HuH-7 (cell line): ENCODE measurements around the gene AQP12A.
"Not testable (repeated sequence)": the region's sequence is repeated elsewhere in the genome, so short reads cannot be mapped to it uniquely, and the experiment has no call there.

Experiments
- DNase-seq: peaks from one replicate; pipeline ENCODE4 v3.0.0; 2011; ENCODE audit warnings: low spot score

Gene AQP12A

GRCh38 chr2:240687741-240688552 is 3.7 kb upstream of the AQP12A start:
- no peak for DNase-seq

DNA sequence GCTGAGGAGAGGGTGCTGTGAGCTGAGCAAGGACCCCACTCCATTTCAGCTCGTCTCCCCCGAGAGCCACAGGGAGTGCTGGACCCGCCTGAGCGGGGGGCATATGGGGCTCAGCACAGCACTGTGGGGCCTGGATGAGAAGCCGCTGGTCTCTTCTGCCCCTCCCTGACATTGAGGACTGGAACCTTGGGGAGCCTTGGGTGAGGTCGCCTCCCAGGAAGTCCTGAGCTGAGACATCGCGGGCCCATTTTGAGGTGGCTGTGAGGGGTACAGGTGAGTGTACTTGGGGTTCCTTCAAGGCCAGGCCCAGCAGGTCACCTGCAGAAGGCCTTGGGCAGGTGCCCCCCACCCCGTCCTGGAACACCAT is 3.1 kb upstream of the AQP12A start:
- DNase-seq: no peak

- no peak for DNase-seq
Observed at GRCh38 chr2:240689975-240690374, 1.7 kb upstream of the AQP12A start.

- DNase-seq: not testable (repeated sequence)
Observed at GRCh38 chr2:240690421-240691074, 1.1 kb upstream of the AQP12A start.

DNA sequence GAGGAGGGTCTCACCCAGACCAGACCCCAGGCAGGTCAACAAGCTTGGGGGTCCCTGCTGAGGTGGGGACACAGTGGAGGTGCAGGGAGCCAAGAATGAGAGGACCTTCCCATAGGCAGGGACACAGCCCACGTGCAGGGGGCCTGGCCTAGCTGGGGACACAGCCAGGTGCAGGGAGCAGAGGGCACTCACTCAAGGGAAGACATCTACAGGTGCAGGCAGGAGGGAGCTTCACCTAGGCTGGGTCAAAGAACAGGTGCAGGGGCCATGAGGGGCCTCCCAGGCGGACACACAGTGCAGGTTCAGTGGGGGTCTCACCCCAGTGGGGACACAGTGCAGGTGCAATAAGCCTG is 615 bp upstream of the AQP12A start:
- not testable (repeated sequence) for DNase-seq

DNA sequence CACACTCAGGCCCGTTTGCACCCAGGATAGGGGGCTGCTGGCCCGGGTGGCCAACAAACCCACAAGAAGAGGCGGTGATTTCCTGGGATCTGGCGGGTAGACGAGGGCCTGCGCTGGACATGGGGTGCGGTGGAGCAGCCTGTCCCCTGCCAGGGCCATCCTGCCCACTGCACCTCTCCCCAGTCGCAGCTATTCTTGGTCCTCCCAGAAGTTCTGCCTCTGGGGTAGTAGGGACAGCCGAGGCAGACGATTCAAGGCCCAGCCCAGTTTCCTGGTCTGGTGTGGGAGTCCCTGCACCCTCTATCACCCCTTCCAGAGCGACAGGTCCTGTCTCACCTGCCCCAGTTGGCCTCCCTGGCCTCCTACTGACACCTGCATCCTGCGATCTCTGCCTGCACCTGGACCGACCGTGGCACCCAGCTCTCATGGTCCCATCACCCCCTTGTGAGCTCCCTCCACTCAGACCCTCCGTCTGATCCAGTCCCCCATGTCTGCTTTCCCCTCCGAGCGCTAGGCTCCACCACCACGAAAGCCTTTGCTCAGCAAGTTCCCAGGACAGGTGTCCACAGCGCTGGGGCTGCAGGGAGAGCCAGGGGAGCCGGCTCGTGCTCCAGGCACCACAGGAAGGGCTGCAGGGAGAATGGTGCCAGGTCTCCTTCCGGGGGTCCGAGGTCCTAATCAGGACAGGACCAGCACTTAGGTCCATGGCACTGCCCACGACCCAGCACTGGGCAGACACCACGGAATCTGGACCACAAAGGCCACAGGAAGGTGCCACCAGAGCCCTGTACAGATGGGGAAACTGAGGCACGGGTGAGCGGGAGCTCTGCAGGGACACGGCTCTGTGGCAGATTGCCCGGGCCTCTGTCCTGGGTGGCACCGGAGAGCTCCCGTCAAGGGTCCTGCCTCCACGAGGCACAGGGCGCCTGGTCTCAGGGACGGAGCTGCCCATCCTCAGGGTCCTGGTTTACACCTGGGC is 1.2 kb downstream of the AQP12A start:
- DNase-seq: not testable (repeated sequence)

DNA sequence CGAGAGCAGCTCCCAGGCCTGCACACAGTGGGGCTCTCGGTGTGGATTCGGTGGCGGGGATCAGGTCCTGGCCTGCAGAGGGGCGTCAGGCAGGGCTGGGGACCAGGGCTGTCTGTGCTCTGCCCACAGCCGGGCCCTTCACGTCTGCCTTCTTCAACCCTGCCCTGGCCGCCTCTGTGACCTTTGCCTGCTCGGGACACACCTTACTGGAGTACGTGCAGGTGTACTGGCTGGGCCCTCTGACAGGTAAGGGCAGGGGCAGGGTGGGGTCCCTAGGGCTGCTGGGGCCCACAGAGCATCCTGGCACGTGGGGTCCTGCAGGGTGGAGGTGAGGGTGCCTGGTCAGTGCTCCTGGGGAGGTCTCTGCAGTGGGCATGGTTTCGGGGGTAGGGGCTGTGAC is 2.6 kb downstream of the AQP12A start:
- not testable (repeated sequence) for DNase-seq

- not testable (repeated sequence) for DNase-seq
Observed at GRCh38 chr2:240695593-240695992, 3.9 kb downstream of the AQP12A start.

- DNase-seq: not testable (repeated sequence)
Observed at GRCh38 chr2:240696469-240696868, 4.8 kb downstream of the AQP12A start.

DNA sequence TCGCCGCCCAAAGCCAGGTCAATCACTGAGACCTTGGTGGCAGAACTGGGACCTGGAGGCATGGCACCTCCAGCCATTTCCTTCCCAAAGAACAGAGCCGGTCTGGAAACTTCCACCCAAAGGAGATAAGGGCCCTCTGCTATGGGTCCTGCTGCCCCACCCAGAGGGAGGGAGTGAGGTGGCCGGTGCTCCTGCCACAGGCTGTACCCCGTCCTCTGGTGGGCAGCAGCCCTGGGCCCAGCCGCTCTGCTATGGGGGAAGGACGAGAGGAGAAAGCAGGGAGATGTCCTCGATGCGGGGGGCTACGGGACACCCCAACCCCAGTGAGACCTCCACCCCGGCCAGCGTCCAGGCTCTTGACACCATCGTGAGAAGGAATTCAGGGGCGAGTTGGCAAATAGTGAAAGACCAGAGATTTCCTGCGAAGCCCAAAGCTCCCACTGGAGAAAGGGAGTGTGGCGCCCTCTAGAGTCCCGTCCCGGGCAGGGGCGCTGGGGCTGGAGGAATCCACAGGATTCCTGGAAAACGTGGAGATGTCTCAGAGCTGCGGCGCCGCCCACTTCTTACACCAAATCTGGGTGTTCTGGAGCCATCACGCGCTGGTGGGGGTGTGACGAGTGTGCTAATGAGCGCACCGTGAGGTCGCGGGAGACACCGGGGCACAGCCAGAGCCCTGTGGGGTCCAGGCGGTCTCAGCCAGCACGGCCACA is 7.3 kb downstream of the AQP12A start:
- not testable (repeated sequence) for DNase-seq

DNA sequence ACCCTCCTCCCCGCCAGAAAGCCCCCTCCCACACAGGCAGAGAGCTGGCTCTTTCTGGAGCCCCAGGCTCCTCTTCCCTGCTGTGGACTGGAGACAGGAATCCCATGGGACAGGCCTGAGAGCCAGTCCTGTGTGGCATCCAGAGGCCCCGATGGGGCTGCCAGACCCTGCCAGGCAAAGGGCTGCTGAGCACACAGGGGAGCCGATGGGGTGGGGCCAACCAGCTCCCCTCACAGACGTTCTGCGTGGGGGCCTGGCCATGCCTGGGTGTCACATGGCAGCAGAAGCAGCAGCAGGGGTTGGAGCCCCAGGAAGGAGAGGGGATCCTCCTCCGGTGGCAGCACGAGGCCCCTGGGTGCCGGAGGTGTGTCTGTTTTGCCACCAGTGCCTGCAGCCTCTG is 8.2 kb downstream of the AQP12A start:
- DNase-seq: not testable (repeated sequence)

- not testable (repeated sequence) for DNase-seq
Observed at GRCh38 chr2:240700616-240701015, 8.9 kb downstream of the AQP12A start.

GRCh38 chr2:240701091-240701735 is 9.5 kb downstream of the AQP12A start:
- DNase-seq: no peak

DNA sequence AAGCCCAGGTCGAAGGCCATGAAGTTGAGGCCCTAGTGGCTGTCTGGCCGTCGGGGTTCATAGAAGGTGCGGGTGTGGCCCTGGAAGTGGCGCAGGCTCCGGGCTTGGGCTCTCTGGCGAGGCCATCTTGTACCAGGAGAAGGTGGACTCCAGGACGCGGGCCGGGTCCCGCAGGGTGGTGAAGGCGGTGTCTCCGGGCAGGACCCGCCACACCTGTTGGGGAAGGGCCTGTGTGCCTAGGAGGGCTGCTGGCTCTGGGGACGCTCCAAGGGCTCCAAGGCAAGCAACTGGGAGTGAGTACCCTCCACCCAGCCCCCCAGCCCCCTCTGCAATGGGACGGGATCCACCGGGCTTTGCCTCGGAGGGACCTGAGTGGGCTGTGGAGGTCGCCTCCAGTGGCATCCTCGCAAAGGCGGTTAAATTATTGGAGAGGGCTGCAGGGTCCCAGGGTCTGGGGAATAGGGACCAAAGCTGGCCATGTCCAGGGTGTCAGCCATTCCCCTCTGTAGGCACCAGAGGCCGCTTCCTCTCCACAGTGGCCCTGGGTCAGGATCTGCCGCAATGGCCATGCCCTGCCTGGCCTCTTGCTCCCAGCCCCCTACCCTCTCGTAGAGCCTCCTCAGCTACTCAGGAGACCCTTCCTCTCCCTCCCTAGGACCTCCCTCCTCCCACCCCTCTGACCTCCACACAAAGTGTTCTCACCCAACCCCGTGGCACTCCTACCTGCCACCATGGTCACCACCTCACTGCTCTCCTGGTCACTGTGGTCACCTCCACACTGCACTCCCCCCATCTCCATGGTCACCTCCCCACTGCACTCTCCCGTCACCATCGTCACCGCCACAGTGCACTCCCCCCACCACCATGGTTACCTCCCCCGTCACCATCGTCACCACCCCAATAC is 10.3 kb downstream of the AQP12A start:
- DNase-seq: no peak

- DNase-seq: no peak
Observed at GRCh38 chr2:240702640-240703011, 11.0 kb downstream of the AQP12A start.

DNA sequence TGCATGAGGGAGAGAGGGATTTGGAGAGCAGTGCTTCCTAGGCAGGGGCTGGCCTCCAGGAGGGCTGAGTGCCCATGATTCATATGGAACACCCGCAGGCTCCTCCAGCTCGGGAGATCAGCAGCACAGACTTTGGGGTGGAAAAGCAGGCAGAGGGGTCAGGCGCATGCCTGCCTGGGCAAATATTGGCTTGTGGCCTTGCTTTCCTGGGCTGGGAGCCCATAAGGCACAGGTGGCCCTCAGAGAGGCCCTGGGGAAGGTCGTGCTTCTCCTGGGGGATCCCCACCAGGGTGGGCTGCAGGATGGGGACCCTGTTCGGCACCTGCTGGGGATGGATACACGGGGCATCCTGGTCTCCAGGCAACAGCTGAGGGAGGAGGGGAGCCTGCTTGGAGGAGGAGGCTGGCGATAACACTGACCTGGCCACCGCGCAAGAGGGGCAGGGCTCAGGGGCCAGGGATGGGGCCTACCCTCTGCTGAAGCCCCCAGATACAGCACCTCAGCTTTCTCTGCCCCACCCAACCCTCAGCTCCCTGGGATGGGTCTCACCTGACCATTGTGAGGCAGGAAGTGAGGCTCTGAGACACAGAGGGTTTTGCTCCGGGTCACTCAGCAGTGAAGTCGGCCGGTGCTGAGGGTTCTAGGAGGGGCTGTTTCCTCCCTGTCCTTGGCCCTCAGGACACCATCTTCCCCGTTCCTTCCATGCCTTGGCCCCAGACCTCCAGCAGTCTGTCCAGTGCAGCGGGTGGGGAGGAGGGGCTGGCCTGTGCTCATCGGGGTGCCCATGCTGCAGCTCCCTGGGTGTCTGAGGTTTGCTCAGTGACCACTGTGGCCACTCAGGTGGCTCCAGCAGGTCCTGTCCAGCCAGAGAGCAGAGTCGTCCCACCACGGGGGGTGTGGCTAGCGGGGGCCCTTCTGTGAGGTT is 12.0 kb downstream of the AQP12A start:
- DNase-seq: no peak

DNA sequence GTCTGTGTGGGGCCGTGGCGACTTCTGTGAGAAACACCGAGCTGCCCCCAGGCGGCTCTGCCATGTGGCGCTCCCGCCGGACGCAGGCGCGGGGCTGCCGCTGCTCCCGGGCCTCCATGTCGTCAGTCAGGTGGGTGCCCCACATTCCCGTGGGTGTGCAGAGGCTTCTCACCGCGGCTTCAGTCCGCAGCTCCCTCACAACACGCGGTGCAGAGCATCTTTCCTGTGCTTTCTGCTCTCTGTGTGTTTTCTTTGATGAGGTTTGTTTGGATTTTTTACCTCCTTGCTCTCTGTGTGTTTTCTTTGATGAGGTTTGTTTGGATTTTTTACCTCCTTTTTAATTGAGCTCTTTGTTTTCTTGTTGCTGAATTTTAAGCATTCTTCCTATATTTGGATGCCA is 13.0 kb downstream of the AQP12A start:
- no peak for DNase-seq

GRCh38 chr2:240705204-240705791 is 13.6 kb downstream of the AQP12A start:
- no peak for DNase-seq
